ENCODE results near the gene NSD1.

DNA sequence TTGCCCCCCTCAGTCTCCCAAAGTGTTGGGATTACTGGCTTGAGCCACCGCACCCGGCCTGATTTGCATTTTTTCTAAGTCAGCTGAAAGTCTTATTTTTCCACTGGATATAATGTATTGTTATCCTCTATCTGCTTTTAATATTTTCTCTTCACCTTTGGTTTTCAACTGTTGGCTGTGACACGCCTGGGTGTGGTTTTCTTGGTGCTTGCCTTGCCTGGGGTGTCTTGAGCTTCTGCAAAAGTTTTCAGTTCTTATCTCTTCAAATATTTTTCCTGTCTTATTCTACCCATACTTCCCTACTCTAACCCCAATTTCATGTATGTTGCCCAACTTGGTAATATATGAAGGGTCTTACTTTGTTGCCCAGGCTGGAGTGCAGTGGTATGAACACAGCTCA is 182.4 kb downstream of the NSD1 start:
- TF ChIP-seq, protein P1, sequence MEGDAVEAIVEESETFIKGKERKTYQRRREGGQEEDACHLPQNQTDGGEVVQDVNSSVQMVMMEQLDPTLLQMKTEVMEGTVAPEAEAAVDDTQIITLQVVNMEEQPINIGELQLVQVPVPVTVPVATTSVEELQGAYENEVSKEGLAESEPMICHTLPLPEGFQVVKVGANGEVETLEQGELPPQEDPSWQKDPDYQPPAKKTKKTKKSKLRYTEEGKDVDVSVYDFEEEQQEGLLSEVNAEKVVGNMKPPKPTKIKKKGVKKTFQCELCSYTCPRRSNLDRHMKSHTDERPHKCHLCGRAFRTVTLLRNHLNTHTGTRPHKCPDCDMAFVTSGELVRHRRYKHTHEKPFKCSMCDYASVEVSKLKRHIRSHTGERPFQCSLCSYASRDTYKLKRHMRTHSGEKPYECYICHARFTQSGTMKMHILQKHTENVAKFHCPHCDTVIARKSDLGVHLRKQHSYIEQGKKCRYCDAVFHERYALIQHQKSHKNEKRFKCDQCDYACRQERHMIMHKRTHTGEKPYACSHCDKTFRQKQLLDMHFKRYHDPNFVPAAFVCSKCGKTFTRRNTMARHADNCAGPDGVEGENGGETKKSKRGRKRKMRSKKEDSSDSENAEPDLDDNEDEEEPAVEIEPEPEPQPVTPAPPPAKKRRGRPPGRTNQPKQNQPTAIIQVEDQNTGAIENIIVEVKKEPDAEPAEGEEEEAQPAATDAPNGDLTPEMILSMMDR (IDR thresholded peaks at IDR 0.05; ENCODE audit: control extremely low read depth in 1 of 3, insufficient read depth in 1 of 3, low read depth in 1 of 3, low read length in 3 of 3) = no peak
- TF ChIP-seq CHD2 (IDR thresholded peaks at IDR 0.05; ENCODE audit: low read length) = no peak
- TF ChIP-seq SIN3A (conservative IDR thresholded peaks at IDR 0.05 in 1 of 2, IDR thresholded peaks at IDR 0.05 in 1 of 2; ENCODE audit: low read depth in 1 of 2, low read length in 2 of 2) = no peak
- no peak for TF ChIP-seq POLR2AphosphoS5 (IDR thresholded peaks at IDR 0.05; ENCODE audit: low read depth, low read length)
- no peak for TF ChIP-seq PHF8 (conservative IDR thresholded peaks at IDR 0.05; ENCODE audit: low read depth, low read length)
- TF ChIP-seq FOSL1 (IDR thresholded peaks at IDR 0.05; ENCODE audit: insufficient read depth, low read depth, low read length) = no peak
- no peak for TF ChIP-seq MAFK (IDR thresholded peaks at IDR 0.05; ENCODE audit: low read depth, low read length)
- TF ChIP-seq HDAC6 (IDR thresholded peaks at IDR 0.05; ENCODE audit: low read depth, low read length) = no peak
- TF ChIP-seq CEBPB (IDR thresholded peaks at IDR 0.05; ENCODE audit: low read depth, low read length) = no peak
- TF ChIP-seq YY1 (IDR thresholded peaks at IDR 0.05; ENCODE audit: low read depth, low read length) = no peak
- no peak for TF ChIP-seq BRCA1 (IDR thresholded peaks at IDR 0.05; ENCODE audit: low read depth, low read length)
- TF ChIP-seq, protein P2, sequence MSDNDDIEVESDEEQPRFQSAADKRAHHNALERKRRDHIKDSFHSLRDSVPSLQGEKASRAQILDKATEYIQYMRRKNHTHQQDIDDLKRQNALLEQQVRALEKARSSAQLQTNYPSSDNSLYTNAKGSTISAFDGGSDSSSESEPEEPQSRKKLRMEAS (IDR thresholded peaks at IDR 0.05) = no peak
- no peak for TF ChIP-seq RAD21 (IDR thresholded peaks at IDR 0.05 in 1 of 2, conservative IDR thresholded peaks at IDR 0.05 in 1 of 2; ENCODE audit: low read depth in 2 of 2, low read length in 2 of 2)
